Measurements from ENCODE around the gene BTAF1. TPM values are rescaled to one million over a fixed set of nuclear protein-coding genes. Genes with fewer than 3 reads are reported as not detected.

BTAF1 gene
- total and polyA plus RNA-seq, 10 of the 15 experiments (the other 5 are each of a cell fraction or from before 2014, with no cell fraction given) = 11.8 to 157 (median 55.5) TPM

- Histone ChIP-seq H3K9ac (ENCODE audit: control insufficient read depth, insufficient read depth, low read length) (no peak overlapping the region), H3K27me3 (replicated peaks in 1 of 2; ENCODE audit: control insufficient read depth in 2 of 2, insufficient read depth in 2 of 2, low read length in 1 of 2) (no peaks in the 10 kb centered on the region), H3K4me3 (no peak overlapping the region), H2AFZ (ENCODE audit: control insufficient read depth, low read depth, low read length) (no peak overlapping the region), H4K20me1 (ENCODE audit: control insufficient read depth, insufficient read depth) (no peaks in the 10 kb centered on the region), H3K27ac (ENCODE audit: control insufficient read depth, insufficient read depth) (no peak overlapping the region), H3K36me3 (ENCODE audit: control insufficient read depth in 2 of 2, insufficient read depth in 2 of 2, low read length in 1 of 2) (no peaks in the 10 kb centered on the region), H3K4me1 (ENCODE audit: control insufficient read depth, insufficient read depth, low read length) (no peaks in the 10 kb centered on the region), H3K9me3 (replicated peaks; ENCODE audit: control insufficient read depth, insufficient read depth, low read length) (no peaks in the 10 kb centered on the region), H3K4me2 (ENCODE audit: control insufficient read depth, insufficient read depth) (no peak overlapping the region), H3K79me2 (ENCODE audit: control insufficient read depth, insufficient read depth, low read length) (no peaks in the 10 kb centered on the region)
- in situ Hi-C loops (cut with MboI) = no loop called here
- ChIA-PET RAD21 (ENCODE audit: unreplicated experiment) (no interaction called here), SMC1A (ENCODE audit: uncharacterized antibody, unreplicated experiment) (interaction anchor here (2.3 kb wide), 1 partner anchor 16 kb away, joined by 5 read pairs; no protein-coding TSS in a partner anchor), CTCF (no interaction called here), POLR2A (no interaction called here)
- intact Hi-C loops (cut with micrococcal nuclease; ENCODE audit: unreplicated experiment) = no loop called here
- ATAC-seq (no peak), FAIRE-seq (no peak), DNase-seq (ENCODE audit: low read depth, low spot score) (no peak)
- WGBS (ENCODE audit: insufficient coverage, insufficient replicate concordance, low lambda C conversion rate, missing lambda C conversion rate) = 23% methylated on average over 3 of the region's 3 CpGs
- BruUV-seq (replicated peaks) = no TSS peak
- no peak for TF ChIP-seq ZNF592 (IDR thresholded peaks at IDR 0.05)
- TF ChIP-seq BCL11A (IDR thresholded peaks at IDR 0.05; ENCODE audit: low read depth, low read length) = no peak
- TF ChIP-seq STAT1 (conservative IDR thresholded peaks at IDR 0.05) = no peak
- TF ChIP-seq IRF3 (IDR thresholded peaks at IDR 0.05) = no peak
- no peak for TF ChIP-seq PRDM15 (CRISPR knock-in tag; IDR thresholded peaks at IDR 0.05)
- no peak for TF ChIP-seq CUX1 (IDR thresholded peaks at IDR 0.05; ENCODE audit: insufficient replicate concordance, low read depth, low read length)
- TF ChIP-seq SKIL (IDR thresholded peaks at IDR 0.05; ENCODE audit: low read depth, poor library complexity, severe bottlenecking) = no peak
Observed at GRCh38 chr10:91880310-91880709, 43.3 kb upstream of the BTAF1 start.

All from GM12878 (cell line).